Stimulated activated CD4-positive, alpha-beta T cell treated with anti-CD3 and anti-CD28 coated beads, Interleukin-15, amount 100 ng/mL, for 48 hours (primary cell): Measurements from ENCODE around the gene PEAK3.

Experiments
- DNase-seq, 2 donors: peaks; one replicate each; pipeline ENCODE4 v3.0.0-alpha.2; 2020; ENCODE audit warnings: low read depth in 2 of 2

PEAK3 gene

GRCh38 chr19:2270423-2271233, 11.3 kb downstream of the PEAK3 start:
- peak; percentile 56 to 69 for DNase-seq

GRCh38 chr19:2270157-2270422, 11.9 kb downstream of the PEAK3 start:
- DNase-seq, result no peak

GRCh38 chr19:2269244-2270156, 12.5 kb downstream of the PEAK3 start:
- peak; percentile 97 to 98 for DNase-seq

GRCh38 chr19:2268861-2269243, 13.1 kb downstream of the PEAK3 start:
- no peak for DNase-seq

- DNase-seq, result no peak
Observed at GRCh38 chr19:2268480-2268830, 13.5 kb downstream of the PEAK3 start.

- DNase-seq, result no peak
Observed at GRCh38 chr19:2266183-2266993, 15.6 kb downstream of the PEAK3 start.

- peak in 1 of 2 donors; percentile 55 for DNase-seq
Observed at GRCh38 chr19:2261438-2262172, 20.4 kb downstream of the PEAK3 start.

GRCh38 chr19:2260341-2260805, 21.6 kb downstream of the PEAK3 start:
- DNase-seq, result no peak

- DNase-seq, result no peak
Observed at GRCh38 chr19:2259336-2259735, 22.6 kb downstream of the PEAK3 start.

- no peak for DNase-seq
Observed at GRCh38 chr19:2255982-2256685, 25.8 kb downstream of the PEAK3 start, which contains the start of gene JSRP1. JSRP1 (minus strand) TSS chr19:2256417; CDS start chr19:2255314, 1,103 bp downstream.

GRCh38 chr19:2255112-2255845, 26.7 kb downstream of the PEAK3 start:
- no peak for DNase-seq

- DNase-seq, result no peak
Observed at GRCh38 chr19:2254064-2254872, 27.7 kb downstream of the PEAK3 start.

GRCh38 chr19:2253106-2254063, 28.6 kb downstream of the PEAK3 start:
- DNase-seq, result no peak

- no peak for DNase-seq
Observed at GRCh38 chr19:2252797-2253105, 29.2 kb downstream of the PEAK3 start.

- no peak for DNase-seq
Observed at GRCh38 chr19:2252055-2252796, 29.7 kb downstream of the PEAK3 start.

GRCh38 chr19:2251106-2252054, 30.6 kb downstream of the PEAK3 start:
- no peak for DNase-seq
